HG02943 (cell line): ENCODE measurements around the gene TSNAX.
"Not testable (repeated sequence)": the region's sequence is repeated elsewhere in the genome, so short reads cannot be mapped to it uniquely, and the experiment has no call there.

ENCODE experiments used
- ATAC-seq: cut with Tn5 transposase; IDR thresholded peaks from one replicate; pipeline ENCODE4 v1.9.1; 2021; ENCODE audit warnings: mild to moderate bottlenecking, low read depth, moderate library complexity; ENCODE audit not compliant: unreplicated experiment

The TSNAX gene, protein sequence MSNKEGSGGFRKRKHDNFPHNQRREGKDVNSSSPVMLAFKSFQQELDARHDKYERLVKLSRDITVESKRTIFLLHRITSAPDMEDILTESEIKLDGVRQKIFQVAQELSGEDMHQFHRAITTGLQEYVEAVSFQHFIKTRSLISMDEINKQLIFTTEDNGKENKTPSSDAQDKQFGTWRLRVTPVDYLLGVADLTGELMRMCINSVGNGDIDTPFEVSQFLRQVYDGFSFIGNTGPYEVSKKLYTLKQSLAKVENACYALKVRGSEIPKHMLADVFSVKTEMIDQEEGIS

DNA sequence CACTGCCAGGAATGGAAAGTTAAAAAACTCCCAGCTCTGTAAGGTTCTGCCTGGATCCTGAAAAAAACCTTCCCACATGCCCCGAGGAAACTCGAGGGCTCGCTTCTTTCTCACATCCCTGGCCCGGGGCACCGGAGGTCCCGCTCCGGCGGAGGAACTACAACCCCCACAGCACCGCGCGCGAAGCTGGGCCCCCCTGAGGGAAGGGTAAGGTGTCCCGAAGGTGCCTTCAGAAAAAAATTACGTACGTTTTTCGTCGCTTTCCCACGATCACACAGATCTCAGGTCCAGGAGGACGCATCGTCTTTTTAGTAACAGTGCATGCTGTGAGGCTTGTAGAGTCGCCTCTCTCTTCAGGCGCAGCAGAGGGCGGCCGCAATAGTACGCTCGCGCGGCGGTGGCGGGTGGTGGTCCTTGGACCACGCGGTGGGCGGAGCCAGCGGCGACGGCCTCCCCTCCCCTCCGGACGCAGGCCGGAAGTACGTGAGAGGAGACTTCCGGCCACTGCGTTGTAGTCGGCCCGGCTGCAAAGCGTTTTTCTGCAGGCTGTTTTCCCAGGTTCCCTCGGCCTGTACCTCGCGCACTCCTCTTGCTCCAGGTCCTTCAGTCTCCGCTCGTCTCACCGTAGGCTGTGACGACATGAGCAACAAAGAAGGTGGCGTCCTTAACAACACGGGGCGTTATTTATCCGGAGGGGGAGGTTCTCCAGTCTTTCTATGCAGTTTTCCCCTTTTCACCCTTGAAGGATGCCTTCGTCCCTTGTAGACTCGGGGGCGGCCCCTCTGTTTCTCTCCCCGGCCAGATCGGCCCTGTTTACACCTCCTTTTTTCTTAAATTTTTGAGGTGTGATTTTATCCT lies at the start of gene TSNAX:
TSNAX (plus strand) TSS at position 498 of the 858 bp plus-strand sequence; CDS start at position 640, 142 bp downstream.
- ATAC-seq: peak; percentile 97

DNA sequence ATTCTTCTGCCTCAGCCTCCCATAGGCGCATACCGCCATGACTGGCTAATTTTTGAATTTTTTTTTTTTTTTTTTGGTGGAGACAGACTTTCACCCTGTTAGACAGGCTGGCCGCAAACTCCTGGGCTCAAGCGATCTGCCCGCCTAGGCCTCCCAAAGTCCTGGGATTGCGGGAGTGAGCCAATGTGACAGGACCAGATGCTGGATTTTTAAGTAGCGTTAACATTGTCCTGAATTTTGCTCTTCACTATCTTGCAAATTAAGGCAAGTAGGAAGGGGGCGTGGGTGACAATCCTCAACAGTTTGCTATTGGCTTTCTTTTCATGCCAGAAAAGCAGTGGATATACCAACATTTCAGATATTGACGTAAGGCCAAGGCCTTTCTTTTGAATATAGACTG lies 49.7 kb upstream of the TSNAX start:
- ATAC-seq: no peak

- ATAC-seq: no peak
These were observed 48.5 kb upstream of the TSNAX start for GRCh38 chr1:231480008-231480407.

DNA sequence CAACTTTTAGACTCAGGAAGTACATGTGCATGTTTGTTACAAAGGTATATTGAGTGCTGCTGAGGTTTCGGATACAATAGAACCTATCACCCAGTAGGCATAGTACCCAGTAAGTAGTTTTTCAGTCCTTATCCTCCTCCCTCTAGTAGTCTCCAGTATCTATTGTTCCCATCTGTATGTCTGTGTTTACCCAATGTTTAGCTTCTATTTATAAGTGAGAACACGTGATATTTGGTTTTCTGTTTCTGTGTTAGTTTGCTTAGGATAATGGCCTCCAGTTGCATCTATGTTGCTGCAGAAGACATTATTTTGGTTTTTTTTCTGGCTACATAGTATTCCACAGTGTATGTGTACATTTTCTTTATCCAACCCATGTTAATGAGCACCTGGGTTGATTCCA lies 47.2 kb upstream of the TSNAX start:
- ATAC-seq: no peak

DNA sequence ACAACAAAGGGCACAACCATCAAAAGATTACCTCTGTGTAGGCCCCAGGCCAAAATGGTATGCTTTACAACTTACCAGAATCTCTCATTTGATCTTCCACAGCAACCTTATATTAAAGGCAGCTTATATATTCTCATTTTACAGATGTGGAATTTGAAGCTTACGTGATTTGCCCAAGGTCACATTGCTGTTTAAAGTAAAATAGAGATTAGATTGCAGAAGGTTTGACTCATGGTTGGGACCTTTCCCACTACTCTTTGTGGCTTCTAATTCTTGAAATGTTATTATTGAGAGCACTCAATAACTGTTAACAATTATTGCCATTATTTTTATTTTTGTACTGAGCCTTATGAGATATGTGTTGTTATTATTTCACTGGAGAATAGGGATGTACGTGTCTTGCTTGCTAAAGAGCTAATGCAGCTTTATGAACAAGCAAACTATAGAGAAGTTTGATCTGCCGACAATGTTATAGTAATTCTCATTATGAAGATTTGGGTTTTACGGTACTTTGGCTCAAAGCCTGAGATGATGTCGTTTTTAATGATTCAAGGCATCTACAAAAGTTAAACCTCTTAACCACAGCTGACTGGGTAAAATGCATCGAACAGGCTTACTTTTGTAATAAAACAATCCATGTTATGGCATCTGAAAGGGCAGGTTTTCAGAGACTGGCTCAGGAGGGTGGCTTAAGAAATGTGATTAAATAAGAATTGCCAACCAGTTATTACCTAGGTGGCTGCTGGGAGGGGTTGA lies 43.3 kb upstream of the TSNAX start:
- no peak for ATAC-seq

DNA sequence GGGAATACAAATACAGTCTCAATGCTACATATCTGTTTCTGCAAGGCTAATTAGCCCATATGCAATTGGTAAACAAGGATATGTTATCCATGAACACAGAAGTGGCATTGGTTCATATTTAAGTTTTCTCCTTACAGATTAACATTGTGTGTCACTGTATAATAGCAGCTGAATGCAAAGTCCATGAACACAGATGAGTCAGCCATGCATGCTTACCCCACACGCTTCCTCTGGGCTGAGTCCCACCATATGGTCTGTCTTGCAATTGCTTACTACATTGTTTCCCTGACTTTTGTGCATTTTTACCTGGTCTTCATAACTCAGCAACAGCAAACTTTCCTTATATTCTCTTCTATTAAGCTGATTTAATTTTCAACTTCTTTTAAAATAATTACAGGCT lies 41.5 kb upstream of the TSNAX start:
- ATAC-seq: no peak

- no peak for ATAC-seq
These were observed 40.6 kb upstream of the TSNAX start for GRCh38 chr1:231487910-231488309.

GRCh38 chr1:231493421-231494185 lies 34.9 kb upstream of the TSNAX start:
- no peak for ATAC-seq

GRCh38 chr1:231494439-231495110 lies 33.9 kb upstream of the TSNAX start:
- no peak for ATAC-seq

GRCh38 chr1:231497629-231498152 lies 30.8 kb upstream of the TSNAX start:
- ATAC-seq: no peak

GRCh38 chr1:231499148-231499763 lies 29.2 kb upstream of the TSNAX start:
- ATAC-seq: no peak

DNA sequence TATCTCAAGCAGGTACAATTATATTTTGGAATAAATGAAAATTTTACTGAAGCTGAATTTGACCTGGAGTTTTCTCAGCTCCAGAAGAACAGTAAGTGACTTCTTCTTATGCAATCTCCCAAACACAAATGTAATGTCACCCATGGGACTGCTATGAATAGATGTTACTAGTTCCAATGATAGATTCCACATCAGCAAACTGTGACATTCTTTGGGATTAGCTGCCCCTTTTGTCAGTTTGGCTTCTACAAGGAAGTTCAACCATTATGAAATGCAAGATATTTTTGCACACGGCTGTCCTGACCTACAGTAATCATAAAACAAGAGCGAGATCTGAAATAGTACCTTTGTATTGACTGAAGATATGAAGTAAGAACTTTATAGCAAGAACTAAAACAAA lies 27.8 kb upstream of the TSNAX start:
- ATAC-seq: no peak

DNA sequence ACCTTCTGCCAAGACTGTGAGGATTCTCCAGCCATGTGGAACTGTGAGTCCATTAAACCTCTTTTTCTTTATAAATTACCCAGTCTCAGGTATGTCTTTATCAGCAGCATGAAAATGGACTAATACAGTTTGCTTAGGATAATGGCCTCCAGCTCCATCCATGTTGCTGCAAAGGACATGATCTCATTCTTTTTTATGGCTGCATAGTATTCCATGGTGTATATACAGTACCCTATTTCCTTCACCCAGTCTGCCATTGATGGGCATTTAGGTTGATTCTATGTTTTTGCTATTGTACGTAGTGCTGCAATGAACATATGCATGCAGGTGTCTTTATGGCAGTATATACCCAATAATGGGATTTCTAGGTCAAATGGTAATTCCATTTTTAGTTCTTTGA lies 25.3 kb upstream of the TSNAX start:
- not testable (repeated sequence) for ATAC-seq

GRCh38 chr1:231507476-231508355 lies 20.8 kb upstream of the TSNAX start:
- no peak for ATAC-seq

DNA sequence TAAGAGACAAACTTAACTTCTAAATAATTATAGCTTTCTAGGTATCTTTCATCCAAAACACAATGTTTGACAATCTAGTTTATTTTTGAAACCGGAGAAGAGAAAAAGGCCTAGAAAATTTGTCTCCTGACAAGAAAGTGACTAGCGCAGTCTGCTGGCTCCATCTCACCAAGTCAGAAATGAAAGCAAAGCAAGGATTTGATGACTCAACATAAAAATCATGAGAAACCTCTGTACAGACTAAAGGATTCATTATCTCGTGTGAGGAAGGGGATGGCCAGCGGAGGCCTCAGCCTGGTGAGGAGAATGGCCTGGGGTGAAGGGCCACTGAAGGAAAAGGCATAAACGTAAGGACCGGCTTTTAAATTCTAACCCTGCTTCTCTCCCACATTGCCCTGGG lies 20.0 kb upstream of the TSNAX start:
- ATAC-seq: no peak

- ATAC-seq: no peak
These were observed 19.5 kb upstream of the TSNAX start for GRCh38 chr1:231508941-231509340.

DNA sequence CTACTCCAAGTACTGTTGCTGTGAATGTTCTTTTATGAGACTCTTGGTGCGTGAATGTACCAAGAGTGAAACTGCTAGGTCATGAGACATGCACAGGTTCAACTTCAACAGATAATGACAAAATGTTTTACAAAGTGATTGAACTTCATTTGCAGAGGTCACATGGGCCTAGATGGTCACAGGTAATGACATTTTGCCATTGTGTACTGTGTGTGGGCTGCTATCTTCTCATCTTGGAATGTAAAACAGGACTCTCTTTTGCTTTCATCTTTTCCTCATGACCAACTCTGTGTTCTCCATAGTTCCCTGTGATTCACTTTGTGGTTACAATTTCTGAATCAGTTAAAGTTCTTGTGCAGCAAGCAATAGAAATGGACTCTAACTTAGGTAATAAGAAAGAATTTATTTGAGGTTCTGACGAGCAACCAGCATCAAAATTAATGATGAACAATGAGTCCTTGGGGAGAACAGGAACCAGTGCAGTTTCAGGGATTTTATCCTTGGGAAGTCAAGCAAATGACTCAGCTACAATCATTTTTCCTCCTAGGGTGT lies 16.2 kb upstream of the TSNAX start:
- no peak for ATAC-seq

DNA sequence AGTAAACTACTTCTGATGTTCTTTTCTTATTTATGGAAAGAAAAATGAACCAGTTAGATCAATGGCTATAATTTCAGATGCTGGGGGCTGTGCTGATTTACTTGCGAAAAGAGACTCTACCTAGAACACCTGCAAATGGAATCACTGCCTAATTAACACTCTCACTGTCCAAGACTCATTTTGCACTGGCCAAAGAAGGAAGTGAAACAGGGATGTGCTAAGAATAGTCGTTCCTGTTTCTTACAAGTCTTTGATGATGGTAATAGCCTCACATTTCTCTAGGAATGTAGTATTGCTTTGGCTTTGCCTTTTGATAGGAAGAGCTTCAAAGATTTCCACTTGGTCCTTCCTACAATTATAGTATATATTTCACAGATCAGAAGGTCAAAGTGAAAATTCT lies 12.7 kb upstream of the TSNAX start:
- no peak for ATAC-seq
